Stimulated activated CD8-positive, alpha-beta memory T cell treated with anti-CD3 and anti-CD28 coated beads, Interleukin-2, amount 100 ng/mL, for 1 hour (primary cell): ENCODE results near the gene CPNE4.

Experiments used
- DNase-seq, 2 donors: peaks; one replicate each; pipeline ENCODE4 v3.0.0-alpha.2; 2020; ENCODE audit warnings: low read depth in 2 of 2

Gene CPNE4

GRCh38 chr3:131881777-131882176 is 153.0 kb downstream of the CPNE4 start:
- no peak for DNase-seq

GRCh38 chr3:131880948-131881347 is 153.9 kb downstream of the CPNE4 start:
- DNase-seq = no peak

GRCh38 chr3:131868203-131868602 is 166.6 kb downstream of the CPNE4 start:
- DNase-seq = no peak

GRCh38 chr3:131856171-131856570 is 178.6 kb downstream of the CPNE4 start:
- no peak for DNase-seq

- no peak for DNase-seq
Observed at GRCh38 chr3:131850223-131850622, 184.6 kb downstream of the CPNE4 start.

- no peak for DNase-seq
Observed at GRCh38 chr3:131849616-131850015, 185.2 kb downstream of the CPNE4 start.

- DNase-seq = no peak
Observed at GRCh38 chr3:131847966-131848510, 186.8 kb downstream of the CPNE4 start.

GRCh38 chr3:131846296-131846924 is 188.4 kb downstream of the CPNE4 start:
- no peak for DNase-seq

- no peak for DNase-seq
Observed at GRCh38 chr3:131843174-131843573, 191.6 kb downstream of the CPNE4 start.

GRCh38 chr3:131840156-131840797 is 194.5 kb downstream of the CPNE4 start:
- no peak for DNase-seq

GRCh38 chr3:131835906-131836305 is 198.9 kb downstream of the CPNE4 start:
- no peak for DNase-seq

- DNase-seq = no peak
Observed at GRCh38 chr3:131831608-131832007, 203.2 kb downstream of the CPNE4 start.

- no peak for DNase-seq
Observed at GRCh38 chr3:131821191-131821762, 213.5 kb downstream of the CPNE4 start.

- DNase-seq = no peak
Observed at GRCh38 chr3:131819381-131820055, 215.3 kb downstream of the CPNE4 start.

GRCh38 chr3:131812433-131812832 is 222.4 kb downstream of the CPNE4 start:
- no peak for DNase-seq

- no peak for DNase-seq
Observed at GRCh38 chr3:131811481-131811880, 223.3 kb downstream of the CPNE4 start.

- DNase-seq = no peak
Observed at GRCh38 chr3:131807822-131808221, 227.0 kb downstream of the CPNE4 start.

GRCh38 chr3:131806736-131807135 is 228.1 kb downstream of the CPNE4 start:
- no peak for DNase-seq

GRCh38 chr3:131804565-131805133 is 230.2 kb downstream of the CPNE4 start:
- DNase-seq = no peak

GRCh38 chr3:131803113-131803512 is 231.7 kb downstream of the CPNE4 start:
- no peak for DNase-seq

- DNase-seq = no peak
Observed at GRCh38 chr3:131802029-131802428, 232.8 kb downstream of the CPNE4 start.

GRCh38 chr3:131801566-131801965 is 233.2 kb downstream of the CPNE4 start:
- DNase-seq = no peak
